Stimulated activated CD4-positive, alpha-beta T cell treated with anti-CD3 and anti-CD28 coated beads, Interleukin-12 subunit alpha, Interleukin-12 subunit beta, amount 100 ng/mL, for 4 hours (primary cell): ENCODE results near the gene PRR14L.

ENCODE experiments used
- DNase-seq: peaks from one replicate; pipeline ENCODE4 v3.0.0-alpha.2; 2020

Gene PRR14L

DNA sequence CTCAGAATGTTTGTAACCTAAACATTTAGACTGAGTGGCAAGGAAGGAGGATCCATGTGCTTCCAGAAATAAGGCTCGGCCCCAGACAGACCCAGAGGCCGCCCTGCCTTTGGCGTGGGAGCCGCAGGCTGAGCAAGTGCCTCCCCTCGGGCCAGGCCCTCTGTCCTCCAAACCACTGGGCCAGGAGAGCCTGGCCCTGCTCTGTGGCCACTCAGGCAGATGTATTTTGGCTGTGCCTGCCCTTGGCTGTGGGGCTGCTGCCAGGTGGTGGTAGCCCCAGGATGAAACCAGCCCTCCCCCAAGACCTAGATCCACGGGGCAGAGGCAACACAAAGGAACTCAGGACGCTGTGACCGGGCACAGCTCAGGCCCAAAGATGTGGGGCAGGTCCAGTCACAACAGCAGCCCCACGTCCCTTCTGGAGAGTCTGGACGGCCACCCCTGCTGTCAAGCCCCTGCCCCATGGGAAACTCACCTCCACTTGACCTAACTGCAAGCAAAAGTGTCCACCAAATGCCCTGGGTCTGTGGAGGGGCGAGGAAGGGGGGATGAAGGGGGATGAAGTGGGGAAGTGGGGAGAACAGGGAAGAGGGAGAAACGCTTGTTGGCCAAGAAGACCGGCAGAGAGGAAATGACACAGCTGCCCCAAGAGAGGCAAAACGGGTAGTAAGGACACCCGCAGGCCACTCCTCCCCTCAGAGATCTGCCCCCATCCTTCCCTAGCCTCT, 111.9 kb downstream of the PRR14L start:
- no peak for DNase-seq

DNA sequence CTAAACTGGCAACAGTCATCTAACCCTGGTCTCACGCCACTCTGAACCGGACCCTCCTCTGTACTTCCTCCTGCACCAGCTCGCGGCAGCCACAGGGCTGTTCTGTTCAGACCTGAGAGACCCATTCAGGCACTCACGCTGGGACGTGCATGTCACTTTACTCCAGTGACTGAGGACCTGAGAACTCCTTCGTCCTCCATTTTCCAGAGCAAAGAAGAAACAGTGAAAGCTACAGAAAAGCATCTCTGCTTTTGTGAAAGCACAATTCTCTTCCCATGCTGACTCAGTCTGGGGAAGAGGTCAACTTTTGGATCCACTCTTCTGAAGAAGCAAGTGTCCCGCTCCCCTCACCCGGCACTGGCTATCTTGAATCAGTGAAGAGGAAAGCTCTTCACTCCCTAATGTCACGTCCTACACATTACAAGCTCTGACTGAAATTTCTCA, 112.5 kb downstream of the PRR14L start:
- no peak for DNase-seq

DNA sequence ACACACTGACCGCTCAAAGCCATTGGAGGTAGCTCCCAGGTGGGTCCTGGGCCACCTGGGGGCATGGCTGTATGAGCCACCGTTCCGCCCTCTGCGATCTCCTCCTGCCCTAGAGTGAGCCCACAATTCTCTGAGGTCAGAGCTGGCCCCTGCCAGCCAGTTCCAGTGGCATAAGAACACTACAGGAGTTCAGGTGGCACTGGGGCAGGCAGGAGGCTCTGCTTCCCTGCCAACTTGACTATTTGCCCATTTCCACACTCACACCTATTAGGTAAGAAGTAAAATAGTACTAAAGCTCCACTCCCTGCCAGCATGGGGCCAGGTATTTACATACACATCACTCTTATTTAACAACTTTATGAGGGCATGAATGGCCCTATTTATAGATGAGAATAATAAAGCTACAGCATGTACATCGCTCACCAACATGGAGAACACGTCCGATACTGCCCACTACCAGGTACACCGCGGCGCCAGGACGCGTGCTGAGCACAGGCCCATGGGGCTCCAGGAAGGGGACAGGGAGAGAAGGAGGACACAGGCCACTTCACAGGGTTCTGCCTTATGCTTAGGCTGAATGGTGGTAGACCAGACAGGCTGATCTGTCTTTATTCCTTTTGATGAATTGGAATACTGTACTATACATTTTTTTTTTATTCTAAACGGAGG, 114.2 kb downstream of the PRR14L start:
- DNase-seq: no peak

DNA sequence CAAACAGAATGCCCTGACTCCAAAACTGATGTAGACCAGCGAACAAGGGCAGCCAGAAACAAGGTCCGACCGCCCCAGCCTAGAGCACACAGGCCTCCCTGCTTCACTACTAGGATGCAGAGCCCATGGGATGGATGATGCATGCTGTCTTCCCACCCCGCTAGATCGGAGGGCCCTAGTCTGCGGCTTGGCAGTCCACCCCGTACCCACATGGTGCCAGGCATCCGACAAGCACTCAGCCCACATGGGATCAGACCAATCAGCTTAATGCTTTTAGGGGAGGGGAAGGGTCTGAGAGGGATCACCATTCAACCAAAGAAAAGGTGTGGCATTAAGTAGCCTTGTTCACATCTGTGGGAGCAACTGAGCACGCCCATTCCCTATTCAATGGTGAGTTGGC, 118.5 kb downstream of the PRR14L start:
- DNase-seq: no peak
